HEK293 (cell line): ENCODE measurements around the gene XK.

Source experiments
- CTCF ChIA-PET: fragments of 350-600 bp; formaldehyde crosslinking; extraction: SDS; loops from one replicate; lab custom pipeline; 2021; ENCODE audit warnings: antibody characterized with exemption; lab: Yijun Ruan, JAX
- POLR2A ChIA-PET: fragments of 300-600 bp; formaldehyde crosslinking; extraction: SDS; loops from one replicate; lab custom pipeline; 2020; ENCODE audit warnings: antibody characterized with exemption, inconsistent platforms; lab: Yijun Ruan, JAX
- H3K27ac ChIP-seq: fragments of 200-500 bp; sonication (Bioruptor generic); 2 replicates; pipeline ENCODE4 v1.5.1; 2014; ENCODE audit warnings: low read depth, low read length, control low read depth, inconsistent platforms; ENCODE audit errors: extremely low read depth
- H3K36me3 ChIP-seq, 2 experiments: fragments of 200-500 bp in 1 of 2; sonication (Bioruptor generic) in 1 of 2; 1 replicate in 1 of 2; 2 replicates in 1 of 2; pipeline ENCODE4 v1.5.1; 2014 to 2017; ENCODE audit warnings: inconsistent platforms in 2 of 2, low read length in 2 of 2; ENCODE audit not compliant: control insufficient read depth in 2 of 2, insufficient read depth in 1 of 2
- H3K4me1 ChIP-seq: fragments of 200-500 bp; sonication (Bioruptor generic); 2 replicates; pipeline ENCODE4 v1.5.1; 2014; ENCODE audit warnings: mild to moderate bottlenecking, low read length, inconsistent platforms; ENCODE audit not compliant: control insufficient read depth, insufficient read depth
- H3K4me3 ChIP-seq: 2 replicates; pipeline ENCODE4 v1.5.1; 2011; ENCODE audit warnings: low read depth, mild to moderate bottlenecking, control low read depth, low read length, moderate library complexity
- H3K9me3 ChIP-seq: fragments of 200-500 bp; sonication (Bioruptor generic); 2 replicates; pipeline ENCODE4 v1.5.1; 2014; ENCODE audit warnings: low read depth, low read length, inconsistent platforms; ENCODE audit not compliant: control insufficient read depth, insufficient read depth
- CTCF ChIP-seq: fragments of 450-650 bp; formaldehyde crosslinking; IDR thresholded peaks from 2 replicates; pipeline ENCODE4 v1.5.1; 2016; ENCODE audit warnings: missing biosample characterization, missing genetic modification characterization
- HOXA7 ChIP-seq: sonication (generic); formaldehyde crosslinking; IDR thresholded peaks from 2 replicates; pipeline ENCODE4 v1.8.1; 2022; ENCODE audit warnings: missing genetic modification reagents, borderline replicate concordance
- INSM2 ChIP-seq: fragments of 450-650 bp; formaldehyde crosslinking; IDR thresholded peaks from 2 replicates; pipeline ENCODE4 v1.5.1; 2016; ENCODE audit warnings: missing biosample characterization, missing genetic modification characterization
- MEIS1 ChIP-seq: sonication (generic); formaldehyde crosslinking; IDR thresholded peaks from 2 replicates; pipeline ENCODE4 v1.8.1; 2022; ENCODE audit warnings: missing genetic modification reagents, mild to moderate bottlenecking, borderline replicate concordance
- PRDM10 ChIP-seq: fragments of 450-650 bp; formaldehyde crosslinking; IDR thresholded peaks from 2 replicates; pipeline ENCODE4 v1.5.1; 2016; ENCODE audit warnings: missing biosample characterization, missing genetic modification characterization
- ZBTB1 ChIP-seq: fragments of 450-650 bp; formaldehyde crosslinking; IDR thresholded peaks from 2 replicates; pipeline ENCODE4 v1.5.1; 2016; ENCODE audit warnings: missing biosample characterization, missing genetic modification characterization
- ZBTB44 ChIP-seq: fragments of 450-650 bp; IDR thresholded peaks from 2 replicates; pipeline ENCODE4 v1.5.1; 2018; ENCODE audit warnings: missing biosample characterization, mild to moderate bottlenecking, missing genetic modification characterization
- ZBTB6 ChIP-seq: fragments of 450-650 bp; formaldehyde crosslinking; IDR thresholded peaks from 2 replicates; pipeline ENCODE4 v1.5.1; 2017; ENCODE audit warnings: missing biosample characterization, missing genetic modification characterization
- ZFHX2 ChIP-seq: fragments of 450-650 bp; formaldehyde crosslinking; conservative IDR thresholded peaks from 2 replicates; pipeline ENCODE4 v1.5.1; 2016; ENCODE audit warnings: missing biosample characterization, missing genetic modification characterization
- ZNF155 ChIP-seq: fragments of 450-650 bp; formaldehyde crosslinking; IDR thresholded peaks from 2 replicates; pipeline ENCODE4 v1.5.1; 2016; ENCODE audit warnings: missing biosample characterization, missing genetic modification characterization
- ZNF175 ChIP-seq: fragments of 450-650 bp; formaldehyde crosslinking; IDR thresholded peaks from 2 replicates; pipeline ENCODE4 v1.5.1; 2016; ENCODE audit warnings: missing biosample characterization, missing genetic modification characterization
- ZNF223 ChIP-seq: fragments of 450-650 bp; formaldehyde crosslinking; IDR thresholded peaks from 2 replicates; pipeline ENCODE4 v1.5.1; 2016; ENCODE audit warnings: missing biosample characterization, missing genetic modification characterization
- ZNF248 ChIP-seq: fragments of 450-650 bp; formaldehyde crosslinking; IDR thresholded peaks from 2 replicates; pipeline ENCODE4 v1.5.1; 2017; ENCODE audit warnings: missing biosample characterization, missing genetic modification characterization
- ZNF266 ChIP-seq: fragments of 450-650 bp; formaldehyde crosslinking; IDR thresholded peaks from 2 replicates; pipeline ENCODE4 v1.5.1; 2016; ENCODE audit warnings: missing biosample characterization, missing genetic modification characterization, low read depth
- ZNF324 ChIP-seq: fragments of 450-650 bp; formaldehyde crosslinking; IDR thresholded peaks from 2 replicates; pipeline ENCODE4 v1.5.1; 2016; ENCODE audit warnings: missing biosample characterization, missing genetic modification characterization
- ZNF391 ChIP-seq: fragments of 450-650 bp; formaldehyde crosslinking; IDR thresholded peaks from 2 replicates; pipeline ENCODE4 v1.5.1; 2016; ENCODE audit warnings: low read depth, missing biosample characterization, missing genetic modification characterization, borderline replicate concordance
- ZNF423 ChIP-seq: fragments of 450-650 bp; formaldehyde crosslinking; IDR thresholded peaks from 2 replicates; pipeline ENCODE4 v1.5.1; 2016; ENCODE audit warnings: missing biosample characterization, missing genetic modification characterization
- ZNF521 ChIP-seq: fragments of 450-650 bp; formaldehyde crosslinking; IDR thresholded peaks from 2 replicates; pipeline ENCODE4 v1.5.1; 2017; ENCODE audit warnings: missing biosample characterization, mild to moderate bottlenecking, missing genetic modification characterization
- ZNF530 ChIP-seq: fragments of 450-650 bp; formaldehyde crosslinking; IDR thresholded peaks from 2 replicates; pipeline ENCODE4 v1.5.1; 2016; ENCODE audit warnings: low read depth, missing biosample characterization, missing genetic modification characterization
- ZNF544 ChIP-seq: fragments of 450-650 bp; formaldehyde crosslinking; IDR thresholded peaks from 2 replicates; pipeline ENCODE4 v1.5.0; 2017; ENCODE audit warnings: missing biosample characterization, missing genetic modification characterization
- ZNF585B ChIP-seq: fragments of 450-650 bp; formaldehyde crosslinking; IDR thresholded peaks from 2 replicates; pipeline ENCODE4 v1.5.1; 2016; ENCODE audit warnings: missing biosample characterization, missing genetic modification characterization
- ZNF777 ChIP-seq: fragments of 450-650 bp; formaldehyde crosslinking; IDR thresholded peaks from 2 replicates; pipeline ENCODE4 v1.5.1; 2017; ENCODE audit warnings: missing biosample characterization, missing genetic modification characterization, borderline replicate concordance
- ZSCAN18 ChIP-seq: fragments of 450-650 bp; formaldehyde crosslinking; IDR thresholded peaks from 2 replicates; pipeline ENCODE4 v1.5.1; 2016; ENCODE audit warnings: missing biosample characterization, missing genetic modification characterization
- ZSCAN23 ChIP-seq: fragments of 450-650 bp; formaldehyde crosslinking; IDR thresholded peaks from 2 replicates; pipeline ENCODE4 v1.5.1; 2016; ENCODE audit warnings: missing biosample characterization, missing genetic modification characterization

Gene XK

GRCh38 chrX:37666516-37666915 is 19.1 kb upstream of the XK start (continued):
- TF ChIP-seq ZSCAN23 (tag by site-specific recombination) (no peak), ZNF530 (tag by site-specific recombination) (no peak), ZNF521 (tag by site-specific recombination) (no peak), ZBTB6 (tag by site-specific recombination) (no peak)

- Histone ChIP-seq H3K36me3 (no peaks in the 10 kb centered on the region), H3K9me3 (no peaks in the 10 kb centered on the region), H3K4me3 (no peak overlapping the region), H3K27ac (no peak overlapping the region), H3K4me1 (no peaks in the 10 kb centered on the region)
- CTCF ChIA-PET = interaction anchor here (0.7 kb wide), 1 partner anchor 74 kb away, joined by 3 read pairs; no protein-coding TSS in a partner anchor
- TF ChIP-seq HOXA7 = no peak
- no peak for TF ChIP-seq ZNF175 (tag by site-specific recombination)
- no peak for TF ChIP-seq MEIS1 (CRISPR knock-in tag)
- no peak for TF ChIP-seq ZFHX2 (tag by site-specific recombination)
- no peak for TF ChIP-seq ZNF266 (tag by site-specific recombination)
- no peak for TF ChIP-seq CTCF
- POLR2A ChIA-PET = no interaction called here
These were observed 18.4 kb upstream of the XK start for GRCh38 chrX:37667141-37667540.

GRCh38 chrX:37672563-37672962 is 13.0 kb upstream of the XK start:
- H3K27ac ChIP-seq = no peak overlapping the region
- H3K36me3 ChIP-seq = no peaks in the 10 kb centered on the region
- ChIA-PET CTCF (no interaction called here), POLR2A (no interaction called here)
- no peak overlapping the region for H3K4me3 ChIP-seq
- H3K4me1 ChIP-seq = no peaks in the 10 kb centered on the region
- no peaks in the 10 kb centered on the region for H3K9me3 ChIP-seq
- TF ChIP-seq INSM2 (tag by site-specific recombination) (no peak), ZNF585B (no peak), ZNF155 (tag by site-specific recombination) (no peak), ZNF391 (tag by site-specific recombination) (no peak), ZBTB1 (tag by site-specific recombination) (no peak), ZSCAN18 (tag by site-specific recombination) (no peak), ZNF223 (tag by site-specific recombination) (no peak), ZBTB44 (tag by site-specific recombination) (no peak), ZNF324 (tag by site-specific recombination) (no peak), PRDM10 (no peak), ZNF544 (tag by site-specific recombination) (no peak), ZSCAN23 (tag by site-specific recombination) (no peak), ZNF248 (no peak), ZNF423 (tag by site-specific recombination) (no peak), ZNF777 (tag by site-specific recombination) (no peak)
